ENCODE results near the gene AP5B1. TPM values are rescaled to one million over a fixed set of nuclear protein-coding genes. Genes with fewer than 3 reads are reported as not detected.
"Not testable (repeated sequence)": the region's sequence is repeated elsewhere in the genome, so short reads cannot be mapped to it uniquely, and the experiment has no call there.

The AP5B1 gene
- total RNA-seq, 1 donor from 2014 or later = 16.6 TPM

DNA sequence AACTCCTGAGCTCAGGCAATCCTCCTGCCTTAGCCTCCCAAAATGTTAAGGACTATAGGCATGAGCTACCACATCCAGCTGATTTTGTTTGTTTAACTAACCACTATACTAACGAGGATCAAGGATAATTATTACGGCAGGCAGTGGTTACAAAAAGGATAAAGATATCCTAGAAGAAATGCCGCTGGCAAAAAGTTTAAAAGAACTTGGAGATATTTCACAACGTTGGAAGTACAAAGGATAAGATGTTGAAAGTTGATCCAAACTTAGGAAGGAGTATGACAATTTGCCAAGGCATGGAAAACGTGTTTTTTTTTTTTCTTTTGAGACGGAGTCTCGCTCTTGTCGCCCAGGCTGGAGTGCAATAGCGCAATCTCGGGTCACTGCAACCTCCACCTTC lies 13.4 kb downstream of the AP5B1 start:
- H3K36me3 Mint-ChIP-seq = no peaks in the 10 kb centered on the region
- H3K4me3 Mint-ChIP-seq = no peak overlapping the region
- no peaks in the 10 kb centered on the region for H3K4me1 Mint-ChIP-seq (ENCODE audit: unreplicated experiment)
- H3K9me3 Mint-ChIP-seq = no peaks in the 10 kb centered on the region
- H3K27me3 Mint-ChIP-seq = no peaks in the 10 kb centered on the region
- no peak overlapping the region for H3K27ac Mint-ChIP-seq
- TF ChIP-seq, protein P1, sequence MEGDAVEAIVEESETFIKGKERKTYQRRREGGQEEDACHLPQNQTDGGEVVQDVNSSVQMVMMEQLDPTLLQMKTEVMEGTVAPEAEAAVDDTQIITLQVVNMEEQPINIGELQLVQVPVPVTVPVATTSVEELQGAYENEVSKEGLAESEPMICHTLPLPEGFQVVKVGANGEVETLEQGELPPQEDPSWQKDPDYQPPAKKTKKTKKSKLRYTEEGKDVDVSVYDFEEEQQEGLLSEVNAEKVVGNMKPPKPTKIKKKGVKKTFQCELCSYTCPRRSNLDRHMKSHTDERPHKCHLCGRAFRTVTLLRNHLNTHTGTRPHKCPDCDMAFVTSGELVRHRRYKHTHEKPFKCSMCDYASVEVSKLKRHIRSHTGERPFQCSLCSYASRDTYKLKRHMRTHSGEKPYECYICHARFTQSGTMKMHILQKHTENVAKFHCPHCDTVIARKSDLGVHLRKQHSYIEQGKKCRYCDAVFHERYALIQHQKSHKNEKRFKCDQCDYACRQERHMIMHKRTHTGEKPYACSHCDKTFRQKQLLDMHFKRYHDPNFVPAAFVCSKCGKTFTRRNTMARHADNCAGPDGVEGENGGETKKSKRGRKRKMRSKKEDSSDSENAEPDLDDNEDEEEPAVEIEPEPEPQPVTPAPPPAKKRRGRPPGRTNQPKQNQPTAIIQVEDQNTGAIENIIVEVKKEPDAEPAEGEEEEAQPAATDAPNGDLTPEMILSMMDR (conservative IDR thresholded peaks at IDR 0.05) = no peak
- DNase-seq (ENCODE audit: extremely low spot score, unreplicated experiment) = no peak

DNA sequence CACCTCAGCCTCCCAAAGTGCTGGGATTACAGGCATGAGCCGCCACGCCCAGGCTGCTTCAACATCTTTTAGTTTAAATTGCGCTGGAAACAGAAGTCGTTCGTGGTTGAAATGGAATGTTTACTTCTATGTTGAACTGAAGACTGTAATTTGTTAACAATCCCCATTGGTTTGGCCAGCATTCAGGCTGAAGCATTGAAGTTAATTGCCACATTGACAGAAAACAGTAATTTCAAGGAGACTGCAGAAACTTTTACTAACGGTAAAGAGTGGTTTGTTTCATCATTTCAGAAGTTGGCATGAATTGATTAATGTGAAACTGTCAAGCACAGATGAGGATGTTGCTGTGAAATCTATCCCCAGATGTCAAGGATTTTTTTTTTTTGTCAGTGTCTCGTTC lies 14.2 kb downstream of the AP5B1 start:
- no peak overlapping the region for H3K27ac Mint-ChIP-seq
- no peaks in the 10 kb centered on the region for H3K27me3 Mint-ChIP-seq
- no peaks in the 10 kb centered on the region for H3K36me3 Mint-ChIP-seq
- no peaks in the 10 kb centered on the region for H3K9me3 Mint-ChIP-seq
- TF ChIP-seq, protein P1 (conservative IDR thresholded peaks at IDR 0.05) = no peak
- H3K4me3 Mint-ChIP-seq = no peak overlapping the region
- DNase-seq (ENCODE audit: extremely low spot score, unreplicated experiment) = no peak
- no peaks in the 10 kb centered on the region for H3K4me1 Mint-ChIP-seq (ENCODE audit: unreplicated experiment)

DNA sequence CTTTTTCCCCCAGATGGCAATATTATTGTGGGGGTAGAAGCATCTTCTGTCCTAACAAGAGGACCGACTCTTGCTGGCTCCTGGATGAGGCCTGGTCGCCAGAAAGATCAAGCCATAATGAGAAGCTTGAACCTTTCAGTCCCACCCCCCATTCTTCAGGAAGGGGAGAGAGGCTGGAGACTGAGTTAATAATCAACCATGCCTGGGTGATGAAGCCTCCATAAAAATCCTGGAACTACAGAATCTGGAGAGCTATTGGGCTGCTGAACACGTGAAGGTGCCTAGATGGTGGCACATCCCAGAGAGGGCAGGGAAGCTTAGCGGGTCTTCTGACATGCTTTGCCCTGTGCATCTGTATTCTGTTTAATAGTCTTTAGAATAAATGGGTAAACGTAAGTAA lies 16.3 kb downstream of the AP5B1 start:
- TF ChIP-seq, protein P1 (conservative IDR thresholded peaks at IDR 0.05) = no peak
- Mint-ChIP-seq H3K36me3 (no peaks in the 10 kb centered on the region), H3K4me3 (no peak overlapping the region), H3K27ac (no peak overlapping the region), H3K9me3 (no peaks in the 10 kb centered on the region), H3K27me3 (no peaks in the 10 kb centered on the region), H3K4me1 (ENCODE audit: unreplicated experiment) (no peaks in the 10 kb centered on the region)
- DNase-seq (ENCODE audit: extremely low spot score, unreplicated experiment) = no peak

DNA sequence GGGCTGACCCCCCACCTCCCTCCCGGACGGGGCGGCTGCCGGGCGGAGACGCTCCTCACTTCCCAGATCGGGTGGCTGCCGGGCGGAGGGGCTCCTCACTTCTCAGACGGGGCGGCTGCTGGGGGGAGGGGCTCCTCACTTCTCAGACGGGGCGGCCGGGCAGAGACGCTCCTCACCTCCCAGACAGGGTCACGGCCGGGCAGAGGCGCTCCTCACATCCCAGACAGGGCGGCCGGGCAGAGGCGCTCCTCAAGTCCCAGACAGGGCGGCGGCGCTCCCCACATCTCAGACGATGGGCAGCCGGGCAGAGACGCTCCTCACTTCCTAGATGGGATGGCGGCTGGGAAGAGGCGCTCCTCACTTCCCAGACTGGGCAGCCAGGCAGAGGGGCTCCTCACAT lies 18.0 kb downstream of the AP5B1 start:
- H3K27ac Mint-ChIP-seq; H3K4me3 Mint-ChIP-seq; H3K27me3 Mint-ChIP-seq; H3K9me3 Mint-ChIP-seq; DNase-seq (ENCODE audit: extremely low spot score, unreplicated experiment); H3K36me3 Mint-ChIP-seq; H3K4me1 Mint-ChIP-seq (ENCODE audit: unreplicated experiment): not testable (repeated sequence)

DNA sequence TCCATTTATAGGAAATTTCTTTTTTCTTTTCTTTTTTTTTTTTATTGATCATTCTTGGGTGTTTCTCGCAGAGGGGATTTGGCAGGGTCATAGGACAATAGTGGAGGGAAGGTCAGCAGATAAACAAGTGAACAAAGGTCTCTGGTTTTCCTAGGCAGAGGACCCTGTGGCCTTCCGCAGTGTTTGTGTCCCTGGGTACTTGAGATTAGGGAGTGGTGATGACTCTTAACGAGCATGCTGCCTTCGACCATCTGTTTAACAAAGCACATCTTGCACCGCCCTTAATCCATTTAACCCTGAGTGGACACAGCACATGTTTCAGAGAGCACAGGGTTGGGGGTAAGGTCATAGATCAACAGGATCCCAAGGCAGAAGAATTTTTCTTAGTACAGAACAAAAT lies 18.6 kb downstream of the AP5B1 start:
- not testable (repeated sequence) for H3K27me3 Mint-ChIP-seq; H3K4me3 Mint-ChIP-seq; H3K4me1 Mint-ChIP-seq (ENCODE audit: unreplicated experiment); H3K27ac Mint-ChIP-seq; DNase-seq (ENCODE audit: extremely low spot score, unreplicated experiment); H3K36me3 Mint-ChIP-seq; H3K9me3 Mint-ChIP-seq

DNA sequence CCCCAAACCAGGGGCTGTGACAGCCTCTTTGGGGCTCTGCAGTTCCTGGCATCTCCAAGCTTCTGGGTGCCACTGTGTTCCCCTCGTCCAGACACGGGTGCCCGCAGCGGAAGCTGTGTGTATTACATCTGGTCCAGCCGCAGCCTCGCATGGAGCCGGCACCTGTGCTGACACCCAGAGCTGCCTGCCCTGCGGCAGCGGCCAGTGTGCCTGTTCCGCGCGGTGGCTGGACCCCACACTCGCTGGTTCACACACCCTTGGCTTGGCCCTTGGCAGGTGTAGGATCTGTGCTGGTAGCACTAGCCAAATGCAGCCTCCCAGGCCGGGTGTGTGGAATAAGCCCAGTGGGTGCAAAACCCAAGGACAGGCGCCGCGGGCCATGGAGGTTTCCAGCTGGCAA lies 35.7 kb downstream of the AP5B1 start:
- no peaks in the 10 kb centered on the region for H3K36me3 Mint-ChIP-seq
- no peak overlapping the region for H3K27ac Mint-ChIP-seq
- H3K4me1 Mint-ChIP-seq (ENCODE audit: unreplicated experiment) = no peaks in the 10 kb centered on the region
- H3K9me3 Mint-ChIP-seq = no peaks in the 10 kb centered on the region
- TF ChIP-seq, protein P1 (conservative IDR thresholded peaks at IDR 0.05) = no peak
- H3K4me3 Mint-ChIP-seq = no peak overlapping the region
- peaks cover 58% of the 10 kb centered on the region for H3K27me3 Mint-ChIP-seq
- DNase-seq (ENCODE audit: extremely low spot score, unreplicated experiment) = no peak

DNA sequence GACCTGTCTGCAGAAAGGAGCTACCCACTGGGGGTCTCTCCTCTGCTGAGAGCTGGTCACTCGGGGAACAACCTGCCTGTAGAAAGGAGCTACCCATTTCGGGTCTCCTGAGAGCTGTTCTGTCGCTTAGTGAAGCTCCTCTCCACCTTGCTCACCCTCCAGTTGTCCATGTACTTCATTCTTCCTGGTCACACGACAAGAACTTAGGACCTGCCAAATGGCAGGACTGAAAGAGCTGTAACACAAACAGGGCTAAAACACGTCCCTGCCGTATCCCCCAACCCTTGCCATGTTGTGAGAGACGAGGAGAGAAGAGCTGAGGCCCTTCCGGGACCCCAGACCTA lies 36.1 kb downstream of the AP5B1 start:
- TF ChIP-seq, protein P1 (conservative IDR thresholded peaks at IDR 0.05) = no peak
- Mint-ChIP-seq H3K27ac (no peak overlapping the region), H3K36me3 (no peaks in the 10 kb centered on the region), H3K4me1 (ENCODE audit: unreplicated experiment) (no peaks in the 10 kb centered on the region), H3K4me3 (no peak overlapping the region), H3K27me3 (peaks cover 58% of the 10 kb centered on the region), H3K9me3 (no peaks in the 10 kb centered on the region)
- no peak for DNase-seq (ENCODE audit: extremely low spot score, unreplicated experiment)

Measured in type B pancreatic cell (in vitro differentiated cells).